GM19023 (cell line): ENCODE results near the gene SCT.

Experiments
- ATAC-seq: cut with Tn5 transposase; IDR thresholded peaks from one replicate; pipeline ENCODE4 v1.9.1; 2021; ENCODE audit warnings: mild to moderate bottlenecking, moderate library complexity; ENCODE audit not compliant: unreplicated experiment

Gene SCT

DNA sequence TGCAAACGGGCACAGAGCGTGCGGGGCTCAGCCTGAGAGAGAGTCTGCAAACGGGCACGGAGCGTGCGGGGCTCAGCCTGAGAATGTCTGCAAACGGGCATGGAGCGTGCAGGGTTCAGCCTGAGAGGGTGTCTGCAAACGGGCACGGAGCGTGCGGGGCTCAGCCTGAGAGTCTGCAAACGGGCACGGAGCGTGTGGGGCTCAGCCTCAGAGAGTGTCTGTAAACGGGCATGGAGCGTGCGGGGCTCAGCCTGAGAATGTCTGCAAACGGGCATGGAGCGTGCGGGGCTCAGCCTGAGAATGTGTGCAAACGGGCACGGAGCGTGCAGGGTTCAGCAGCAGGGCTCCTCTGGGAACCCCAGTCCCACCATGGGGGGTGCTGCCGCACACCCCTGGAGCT lies 37.2 kb downstream of the SCT start:
- ATAC-seq, result no peak

DNA sequence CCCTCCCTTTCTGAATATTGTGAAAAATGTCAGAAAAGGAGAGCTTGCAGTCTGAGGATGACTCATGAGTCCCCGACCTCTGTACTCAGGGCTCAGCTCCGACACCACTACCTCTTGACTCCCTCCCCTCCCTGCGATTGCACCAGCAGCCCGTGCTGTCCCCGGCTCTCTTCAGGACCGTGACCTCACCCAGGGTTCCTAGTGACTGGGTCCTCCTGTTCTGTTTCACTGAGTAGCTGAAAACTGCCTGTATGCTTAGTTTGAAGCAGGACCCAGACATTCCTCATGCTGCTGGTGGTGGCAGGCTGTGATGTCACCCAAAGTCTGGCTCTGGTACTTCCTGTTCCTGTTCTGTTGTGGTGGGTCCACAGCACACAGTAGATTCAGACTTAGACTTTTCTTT lies 39.0 kb downstream of the SCT start:
- ATAC-seq, result no peak

DNA sequence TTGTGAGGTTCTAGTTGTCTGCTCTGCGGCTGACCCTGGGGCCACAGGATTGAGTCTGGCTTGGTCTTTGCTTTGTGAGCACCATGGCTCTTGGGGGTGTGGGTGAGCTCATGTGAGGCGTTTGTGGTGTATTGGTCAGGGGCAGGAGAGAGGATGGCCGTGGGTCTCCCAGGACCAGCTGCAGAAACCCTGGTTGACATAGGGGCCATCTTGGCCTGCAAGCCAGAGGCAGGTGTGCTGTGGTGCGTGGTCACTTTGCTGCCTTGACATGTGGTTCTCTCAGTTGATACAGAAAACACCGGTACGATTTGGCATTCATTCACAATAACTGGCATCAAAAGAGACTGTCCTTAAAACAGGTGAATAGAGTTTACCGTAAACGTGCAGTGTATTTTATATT lies 39.4 kb downstream of the SCT start:
- ATAC-seq, result no peak

DNA sequence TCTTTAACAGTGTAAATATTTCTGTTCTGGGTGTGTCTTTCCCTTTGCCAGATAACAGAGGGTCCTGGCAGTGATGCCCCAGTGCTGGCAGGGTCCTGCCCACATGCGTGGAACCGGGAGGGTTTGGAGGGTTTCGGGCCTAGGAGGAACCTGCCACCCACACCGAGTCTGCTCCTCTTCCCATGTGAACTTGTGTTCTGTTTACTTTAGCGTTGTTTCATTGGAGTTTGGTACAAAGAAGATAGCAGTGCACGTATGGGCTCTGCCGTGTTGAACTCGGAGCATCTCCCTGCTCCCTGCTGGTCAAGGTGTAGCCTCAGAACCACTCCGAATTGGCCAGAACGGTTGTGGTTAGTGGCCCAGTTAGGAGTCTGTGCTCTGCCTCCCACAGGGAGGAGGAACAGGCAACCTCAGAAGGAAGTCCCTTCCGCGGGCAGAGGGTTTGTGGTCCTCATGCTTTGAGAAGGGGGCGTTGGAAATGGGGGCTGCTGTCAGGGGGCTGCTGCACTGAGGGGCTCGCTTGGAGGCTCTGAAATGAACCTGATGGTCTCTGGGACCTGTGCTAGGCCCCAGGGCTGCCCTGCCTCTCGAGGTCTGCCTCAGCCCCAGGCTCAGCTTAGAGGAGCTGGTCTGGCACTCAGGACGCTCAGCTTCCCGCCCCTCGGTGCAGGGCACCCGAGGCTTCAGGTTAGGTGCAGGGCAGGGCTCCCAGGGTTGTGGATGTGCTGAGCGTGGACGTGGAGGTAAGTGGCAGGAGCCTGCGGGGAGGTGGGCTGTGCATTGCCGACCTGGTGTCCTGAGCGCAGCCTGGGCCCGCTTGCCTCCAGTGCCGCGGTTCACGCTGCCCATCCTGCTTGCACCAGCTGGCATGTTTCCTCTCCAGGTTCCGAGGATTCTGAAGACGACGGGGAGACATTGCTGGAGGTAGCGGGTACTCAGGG lies 40.3 kb downstream of the SCT start:
- no peak for ATAC-seq

DNA sequence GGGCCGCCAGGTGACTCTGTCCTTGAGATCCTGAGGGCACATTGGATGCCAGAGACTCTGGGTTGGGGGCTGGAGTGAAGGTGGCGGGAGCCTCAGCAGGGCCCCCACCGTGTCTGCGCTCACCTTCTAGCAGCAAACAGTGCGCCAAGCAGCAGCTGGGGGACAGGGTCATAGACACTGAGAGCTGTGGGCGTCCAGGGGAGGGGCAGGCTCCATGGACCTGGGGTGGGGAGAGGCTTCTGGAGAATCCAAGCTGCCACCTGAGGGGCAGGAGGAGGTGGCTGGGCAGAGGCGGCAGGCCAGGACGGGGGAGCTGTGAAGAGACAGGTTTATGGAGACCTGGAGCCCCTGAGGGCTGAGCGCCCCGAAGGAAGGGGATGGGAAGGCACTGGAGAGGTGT lies 42.7 kb downstream of the SCT start:
- ATAC-seq, result no peak

- no peak for ATAC-seq
Observed at GRCh38 chr11:581752-582151, 45.2 kb downstream of the SCT start.

DNA sequence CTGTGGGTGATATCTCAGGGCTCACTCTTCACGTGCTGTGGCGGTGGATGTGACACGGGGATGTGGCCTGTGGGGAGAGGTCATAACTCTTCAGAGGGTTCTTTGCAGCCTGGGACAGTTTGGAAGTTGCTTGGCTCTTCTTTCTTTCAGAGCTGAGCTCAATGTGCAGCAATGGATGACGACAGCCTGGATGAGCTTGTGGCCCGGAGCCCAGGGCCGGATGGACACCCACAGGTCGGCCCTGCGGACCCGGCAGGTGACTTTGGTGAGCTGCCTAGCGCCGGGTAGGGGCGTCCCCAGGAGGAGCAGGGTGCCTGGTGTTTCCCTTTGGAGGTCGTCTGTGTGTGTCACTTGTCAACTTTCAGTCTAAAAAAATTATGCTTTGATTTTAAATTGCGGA lies 45.6 kb downstream of the SCT start:
- no peak for ATAC-seq

DNA sequence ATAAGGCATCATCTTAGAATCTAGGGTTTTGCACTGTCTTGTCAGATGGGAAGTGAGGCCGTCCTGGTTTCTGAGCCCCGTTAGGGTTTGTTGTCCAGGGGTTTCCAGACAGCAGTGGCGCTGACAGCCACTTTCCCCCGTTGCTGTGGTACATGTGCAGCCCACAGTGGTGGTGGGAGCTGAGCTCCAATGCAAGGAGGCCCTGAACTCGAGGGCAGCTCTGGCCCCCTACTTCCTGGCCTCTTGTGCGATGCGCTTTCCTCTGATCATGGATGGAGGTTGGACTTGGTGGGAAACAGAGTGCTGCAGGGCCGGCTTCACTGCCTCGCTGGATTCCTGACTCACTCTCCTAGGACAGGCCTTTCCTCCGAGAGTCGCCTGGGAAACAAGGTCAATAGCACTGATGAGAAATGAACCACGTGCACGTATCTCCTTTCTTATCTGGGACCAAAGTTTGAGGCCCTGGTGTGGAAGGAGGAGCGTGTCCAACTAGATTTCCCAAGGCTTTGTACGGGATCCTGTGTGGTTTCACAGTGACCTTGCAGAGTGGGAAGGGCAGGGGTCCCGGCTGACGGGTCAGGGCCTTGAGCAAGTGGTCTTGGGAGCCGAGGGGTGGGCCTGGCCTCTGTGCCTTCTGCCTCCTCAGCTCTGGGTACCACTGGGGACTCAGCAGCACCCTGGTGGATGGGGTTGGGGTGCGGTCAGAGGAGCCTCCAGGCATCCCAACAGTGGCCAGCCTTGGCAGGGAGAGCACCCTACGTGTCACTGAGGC lies 47.0 kb downstream of the SCT start:
- ATAC-seq, result no peak

GRCh38 chr11:578276-579035 lies 48.5 kb downstream of the SCT start:
- no peak for ATAC-seq

- no peak for ATAC-seq
Observed at GRCh38 chr11:577611-577894, 49.4 kb downstream of the SCT start.

- no peak for ATAC-seq
Observed at GRCh38 chr11:576811-577610, 50.0 kb downstream of the SCT start.
